Progenitor cell of endocrine pancreas (in vitro differentiated cells): ENCODE data around the gene APCDD1. TPM values are rescaled to one million over a fixed set of nuclear protein-coding genes. Genes with fewer than 3 reads are reported as not detected.

Source experiments
- DNase-seq: peaks from one replicate; pipeline ENCODE4 v3.0.0; 2021; ENCODE audit warnings: low spot score; ENCODE audit not compliant: unreplicated experiment
- H3K27ac Mint-ChIP-seq: 2 replicates; pipeline ENCODE4 v1.8.0; 2021; ENCODE audit warnings: mild to moderate bottlenecking, moderate library complexity, mixed read lengths
- H3K27me3 Mint-ChIP-seq: 2 replicates; pipeline ENCODE4 v1.8.0; 2021; ENCODE audit warnings: mixed read lengths
- H3K36me3 Mint-ChIP-seq: 2 replicates; pipeline ENCODE4 v1.8.0; 2022; ENCODE audit warnings: mixed read lengths; ENCODE audit not compliant: insufficient read depth
- H3K4me1 Mint-ChIP-seq: 2 replicates; pipeline ENCODE4 v1.8.0; 2021; ENCODE audit warnings: low read depth, mixed read lengths
- H3K4me3 Mint-ChIP-seq: 2 replicates; pipeline ENCODE4 v1.8.0; 2021; ENCODE audit warnings: low read depth, mild to moderate bottlenecking, moderate library complexity, mixed read lengths
- H3K9me3 Mint-ChIP-seq: 2 replicates; pipeline ENCODE4 v1.8.0; 2021; ENCODE audit warnings: low read depth, mixed read lengths
- total RNA-seq: library from RNA; stranded (reverse); gene quantifications from 2 replicates; pipeline ENCODE4 v1.2.1, GENCODE V29; 2021
- TF ChIP-seq, protein P1 (sequence below): fragments of 200-600 bp; sonication (generic); IDR thresholded peaks from one replicate; pipeline ENCODE4 v1.5.0; 2021; ENCODE audit warnings: antibody characterized with exemption, mild to moderate bottlenecking; ENCODE audit not compliant: unreplicated experiment

Gene APCDD1
- total RNA-seq, 1 donor from 2014 or later: 9.7 TPM

- Mint-ChIP-seq H3K27me3 (peaks cover 30% of the 10 kb centered on the region), H3K4me1 (peaks cover 8% of the 10 kb centered on the region), H3K36me3 (no peaks in the 10 kb centered on the region), H3K27ac (no peak overlapping the region), H3K4me3 (no peak overlapping the region), H3K9me3 (no peaks in the 10 kb centered on the region)
- DNase-seq: no peak
- TF ChIP-seq, protein P1, sequence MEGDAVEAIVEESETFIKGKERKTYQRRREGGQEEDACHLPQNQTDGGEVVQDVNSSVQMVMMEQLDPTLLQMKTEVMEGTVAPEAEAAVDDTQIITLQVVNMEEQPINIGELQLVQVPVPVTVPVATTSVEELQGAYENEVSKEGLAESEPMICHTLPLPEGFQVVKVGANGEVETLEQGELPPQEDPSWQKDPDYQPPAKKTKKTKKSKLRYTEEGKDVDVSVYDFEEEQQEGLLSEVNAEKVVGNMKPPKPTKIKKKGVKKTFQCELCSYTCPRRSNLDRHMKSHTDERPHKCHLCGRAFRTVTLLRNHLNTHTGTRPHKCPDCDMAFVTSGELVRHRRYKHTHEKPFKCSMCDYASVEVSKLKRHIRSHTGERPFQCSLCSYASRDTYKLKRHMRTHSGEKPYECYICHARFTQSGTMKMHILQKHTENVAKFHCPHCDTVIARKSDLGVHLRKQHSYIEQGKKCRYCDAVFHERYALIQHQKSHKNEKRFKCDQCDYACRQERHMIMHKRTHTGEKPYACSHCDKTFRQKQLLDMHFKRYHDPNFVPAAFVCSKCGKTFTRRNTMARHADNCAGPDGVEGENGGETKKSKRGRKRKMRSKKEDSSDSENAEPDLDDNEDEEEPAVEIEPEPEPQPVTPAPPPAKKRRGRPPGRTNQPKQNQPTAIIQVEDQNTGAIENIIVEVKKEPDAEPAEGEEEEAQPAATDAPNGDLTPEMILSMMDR: no peak
Measured at GRCh38 chr18:10450986-10451385, 3.4 kb upstream of the APCDD1 start.

DNA sequence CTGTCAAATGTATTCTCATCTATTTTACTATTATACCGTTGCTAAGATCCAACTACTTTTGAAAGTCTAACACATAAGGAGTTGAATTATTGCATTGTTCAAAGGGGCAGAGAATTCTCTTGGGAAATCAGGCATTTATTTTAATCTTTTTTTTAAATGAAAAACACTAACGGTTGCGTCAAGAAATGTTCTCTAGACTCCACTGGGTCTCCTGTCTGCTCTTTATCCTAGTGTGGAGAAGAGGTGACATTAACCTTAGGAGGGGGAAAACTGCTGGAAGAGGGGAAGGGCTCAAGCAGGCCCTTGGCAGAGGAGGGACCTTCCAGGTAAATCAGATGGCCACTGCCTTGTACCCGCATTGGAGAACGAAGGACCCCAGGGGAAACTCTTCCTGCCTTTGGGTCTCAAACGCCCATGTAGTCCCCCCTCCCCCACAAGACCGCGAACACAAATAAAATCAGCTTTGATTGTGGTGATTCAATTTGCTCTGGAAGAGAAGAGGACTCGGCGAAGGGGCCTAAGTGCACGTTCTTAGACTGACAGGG is 1.1 kb upstream of the APCDD1 start:
- Mint-ChIP-seq H3K27me3 (peaks cover 46% of the 10 kb centered on the region), H3K27ac (no peak overlapping the region), H3K36me3 (no peaks in the 10 kb centered on the region), H3K4me1 (peaks cover 18% of the 10 kb centered on the region), H3K4me3 (peak overlapping the region; percentile 65), H3K9me3 (no peaks in the 10 kb centered on the region)
- TF ChIP-seq, protein P1: no peak
- no peak for DNase-seq

DNA sequence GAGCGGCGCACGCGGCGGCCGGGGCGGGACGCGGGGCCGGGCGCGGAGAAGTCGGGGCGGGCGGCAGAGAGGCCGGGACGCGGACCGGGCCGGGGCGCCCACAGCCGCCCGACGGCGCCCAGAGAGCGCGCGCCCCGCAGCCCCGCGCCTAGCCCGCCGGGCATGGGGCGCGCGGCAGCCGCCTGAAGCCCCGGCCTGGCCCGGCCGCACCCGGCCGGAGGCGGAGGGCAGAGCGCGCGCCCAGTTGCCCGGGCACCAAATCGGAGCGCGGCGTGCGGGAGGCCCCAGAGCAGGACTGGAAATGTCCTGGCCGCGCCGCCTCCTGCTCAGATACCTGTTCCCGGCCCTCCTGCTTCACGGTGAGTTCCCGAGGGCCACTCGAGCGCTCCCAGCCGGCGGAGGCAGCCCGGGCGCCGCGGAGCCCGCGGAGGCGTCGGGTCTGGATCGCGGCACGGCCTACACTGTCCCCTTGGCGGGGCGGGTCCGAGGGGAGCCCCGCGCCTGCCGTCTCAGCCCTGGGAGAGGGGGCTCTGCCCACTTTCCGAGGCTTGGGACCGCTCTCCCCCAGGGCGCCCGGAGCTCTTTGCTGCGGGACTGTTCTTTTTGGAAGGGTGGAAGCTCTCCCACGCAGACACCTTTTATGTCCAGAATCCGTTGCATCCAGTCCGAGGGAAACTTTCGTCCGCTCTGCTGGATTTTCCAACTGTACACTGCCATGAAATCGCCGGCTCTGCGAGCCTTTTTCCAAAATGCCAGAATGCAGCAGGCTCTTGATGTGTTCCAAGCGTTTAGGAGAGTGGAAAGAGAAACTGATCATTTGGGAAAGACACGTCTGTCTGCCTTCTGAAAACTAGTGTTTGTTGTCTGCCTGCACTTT is 484 bp downstream of the APCDD1 start:
- no peaks in the 10 kb centered on the region for H3K36me3 Mint-ChIP-seq
- H3K4me1 Mint-ChIP-seq: peaks cover 18% of the 10 kb centered on the region
- H3K4me3 Mint-ChIP-seq: peak overlapping the region; percentile 77
- no peaks in the 10 kb centered on the region for H3K9me3 Mint-ChIP-seq
- H3K27ac Mint-ChIP-seq: peak overlapping the region; percentile 84
- H3K27me3 Mint-ChIP-seq: peaks cover 44% of the 10 kb centered on the region
- TF ChIP-seq, protein P1: no peak
- DNase-seq: peak; percentile 43

DNA sequence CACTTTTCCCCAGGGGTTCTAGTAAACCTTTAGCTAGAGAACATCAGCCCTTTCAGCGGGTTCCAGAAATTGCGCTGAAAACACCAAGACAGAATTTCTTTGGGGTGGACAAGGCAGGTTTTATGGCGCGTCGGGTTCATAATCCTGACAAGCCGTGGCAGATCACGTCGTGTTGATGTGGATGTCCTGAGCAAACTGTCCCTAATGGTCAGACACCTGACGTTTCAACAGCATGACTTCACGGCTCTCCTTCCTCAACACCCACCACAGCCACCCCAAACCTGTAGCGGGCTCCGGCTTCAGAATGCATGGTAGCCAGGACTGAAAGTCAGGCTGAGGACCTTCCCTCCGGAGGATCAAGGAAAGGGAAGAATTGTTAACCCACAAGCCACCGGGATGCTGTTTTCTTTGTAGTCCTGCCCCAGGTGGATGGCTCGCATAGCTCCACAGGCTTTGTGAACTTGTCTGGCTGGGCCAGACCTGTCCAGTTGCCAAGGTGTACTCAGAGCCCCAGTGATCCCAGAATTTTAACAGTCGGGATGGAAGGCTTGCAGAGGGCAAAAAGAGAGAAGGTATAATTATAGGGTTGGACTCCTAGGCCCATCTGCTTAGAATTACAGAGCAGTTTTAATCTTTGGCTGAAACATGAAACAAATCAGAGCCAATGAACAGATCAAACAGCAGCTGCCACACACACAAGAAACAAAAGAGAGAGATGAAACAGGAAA is 1.5 kb downstream of the APCDD1 start:
- H3K9me3 Mint-ChIP-seq: no peaks in the 10 kb centered on the region
- peak overlapping the region; percentile 84 for H3K27ac Mint-ChIP-seq
- peaks cover 44% of the 10 kb centered on the region for H3K27me3 Mint-ChIP-seq
- TF ChIP-seq, protein P1: no peak
- no peaks in the 10 kb centered on the region for H3K36me3 Mint-ChIP-seq
- DNase-seq: no peak
- H3K4me1 Mint-ChIP-seq: peaks cover 18% of the 10 kb centered on the region
- H3K4me3 Mint-ChIP-seq: peak overlapping the region; percentile 77

DNA sequence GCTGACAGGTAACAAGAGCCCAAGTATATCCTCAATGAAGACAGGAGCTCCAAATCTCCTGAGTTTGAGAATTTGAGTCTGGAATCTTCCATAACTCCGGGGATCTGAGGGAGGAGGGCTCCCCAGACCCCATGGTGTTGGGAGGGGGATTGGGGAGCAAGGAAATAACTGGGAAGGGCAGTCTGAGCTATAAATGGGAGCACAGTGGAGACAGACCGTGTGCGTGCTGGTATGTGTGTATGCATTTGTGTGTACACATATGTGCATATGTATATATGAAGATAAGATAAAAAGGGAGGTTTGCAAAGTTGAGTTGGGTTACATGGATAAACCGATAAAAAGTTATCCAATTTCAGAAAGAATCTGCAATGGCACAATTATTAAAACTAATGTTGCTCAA is 2.3 kb downstream of the APCDD1 start:
- Mint-ChIP-seq H3K27ac (no peak overlapping the region), H3K27me3 (peaks cover 41% of the 10 kb centered on the region), H3K4me1 (peaks cover 18% of the 10 kb centered on the region), H3K4me3 (no peak overlapping the region), H3K36me3 (no peaks in the 10 kb centered on the region), H3K9me3 (no peaks in the 10 kb centered on the region)
- TF ChIP-seq, protein P1: no peak
- no peak for DNase-seq
